Measurements from ENCODE around the gene GRM7. TPM values are rescaled to one million over a fixed set of nuclear protein-coding genes. Genes with fewer than 3 reads are reported as not detected.

GRM7 gene
- total RNA-seq, 1 experiment from 2014 or later: not detected

DNA sequence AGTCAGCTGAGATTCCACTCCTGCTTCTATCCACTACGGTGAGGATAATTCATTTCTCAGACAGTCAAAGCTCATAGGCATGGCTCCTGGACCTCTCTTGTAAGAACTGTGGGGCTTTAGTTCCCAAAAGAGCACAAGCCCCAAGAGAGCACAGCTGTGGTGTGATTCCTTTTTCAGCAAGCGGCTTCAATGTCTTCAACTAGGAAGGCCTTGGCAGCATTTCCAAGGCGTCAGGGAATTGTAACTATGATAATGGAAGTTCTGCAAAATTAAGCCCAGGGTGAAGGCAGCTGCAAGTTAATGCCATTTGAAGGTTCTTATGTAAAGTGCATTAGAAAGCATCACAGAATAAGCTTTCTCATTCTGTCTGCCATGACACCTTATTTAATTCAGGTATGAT is 657.1 kb downstream of the GRM7 start (continued):
- TF ChIP-seq, protein P1, sequence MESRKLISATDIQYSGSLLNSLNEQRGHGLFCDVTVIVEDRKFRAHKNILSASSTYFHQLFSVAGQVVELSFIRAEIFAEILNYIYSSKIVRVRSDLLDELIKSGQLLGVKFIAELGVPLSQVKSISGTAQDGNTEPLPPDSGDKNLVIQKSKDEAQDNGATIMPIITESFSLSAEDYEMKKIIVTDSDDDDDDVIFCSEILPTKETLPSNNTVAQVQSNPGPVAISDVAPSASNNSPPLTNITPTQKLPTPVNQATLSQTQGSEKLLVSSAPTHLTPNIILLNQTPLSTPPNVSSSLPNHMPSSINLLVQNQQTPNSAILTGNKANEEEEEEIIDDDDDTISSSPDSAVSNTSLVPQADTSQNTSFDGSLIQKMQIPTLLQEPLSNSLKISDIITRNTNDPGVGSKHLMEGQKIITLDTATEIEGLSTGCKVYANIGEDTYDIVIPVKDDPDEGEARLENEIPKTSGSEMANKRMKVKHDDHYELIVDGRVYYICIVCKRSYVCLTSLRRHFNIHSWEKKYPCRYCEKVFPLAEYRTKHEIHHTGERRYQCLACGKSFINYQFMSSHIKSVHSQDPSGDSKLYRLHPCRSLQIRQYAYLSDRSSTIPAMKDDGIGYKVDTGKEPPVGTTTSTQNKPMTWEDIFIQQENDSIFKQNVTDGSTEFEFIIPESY (IDR thresholded peaks at IDR 0.05; ENCODE audit: extremely low read depth, insufficient replicate concordance, low read length): no peak
- TF ChIP-seq, protein P2, sequence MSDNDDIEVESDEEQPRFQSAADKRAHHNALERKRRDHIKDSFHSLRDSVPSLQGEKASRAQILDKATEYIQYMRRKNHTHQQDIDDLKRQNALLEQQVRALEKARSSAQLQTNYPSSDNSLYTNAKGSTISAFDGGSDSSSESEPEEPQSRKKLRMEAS (IDR thresholded peaks at IDR 0.05): no peak
- TF ChIP-seq RAD21 (IDR thresholded peaks at IDR 0.05; ENCODE audit: low read depth) (no peak), SP1 (IDR thresholded peaks at IDR 0.05; ENCODE audit: low read depth) (no peak), FOSL1 (IDR thresholded peaks at IDR 0.05; ENCODE audit: low read depth) (no peak)

DNA sequence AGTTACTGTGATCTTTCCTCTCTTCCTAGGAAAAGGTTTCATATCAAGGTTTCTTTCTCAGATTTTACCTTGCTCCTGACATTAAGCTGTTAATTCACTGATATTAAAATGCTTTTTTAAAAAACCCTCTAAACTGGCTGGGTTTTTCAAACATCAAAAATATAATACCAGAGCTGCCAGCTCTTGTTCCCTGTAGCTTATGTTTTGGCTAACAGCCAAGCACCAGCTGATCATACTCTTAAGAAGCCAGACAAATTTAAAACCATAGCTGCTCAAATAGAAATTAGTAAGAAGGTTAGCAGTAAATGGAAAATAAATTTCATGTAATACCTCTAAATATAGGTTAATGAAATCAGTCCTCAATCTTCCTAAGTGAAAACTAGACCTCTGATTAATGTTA is 657.5 kb downstream of the GRM7 start:
- DNase-seq (ENCODE audit: low read depth, low spot score) (no peak), ATAC-seq (no peak)
- POLR2A ChIA-PET: no interaction called here
- H3K27ac ChIP-seq (ENCODE audit: low read depth, low read length): no peak overlapping the region
- no peaks in the 10 kb centered on the region for H3K9me2 ChIP-seq (ENCODE audit: insufficient read depth)
- CTCF ChIA-PET: no interaction called here
- no peak overlapping the region for H2AFZ ChIP-seq (ENCODE audit: low read depth, low read length, poor library complexity, severe bottlenecking)
- H3K9me3 ChIP-seq (ENCODE audit: control insufficient read depth in 1 of 2, insufficient read depth in 1 of 2, low read depth in 1 of 2, low read length in 2 of 2): no peaks in the 10 kb centered on the region
- no peaks in the 10 kb centered on the region for H3K4me1 ChIP-seq (ENCODE audit: control insufficient read depth in 1 of 2, insufficient read depth in 2 of 2, low read length in 2 of 2)
- H3K4me2 ChIP-seq (ENCODE audit: low read length): no peak overlapping the region
- H3K4me3 ChIP-seq (replicated peaks in 1 of 2; ENCODE audit: low read depth in 1 of 2, low read length in 2 of 2): no peak overlapping the region
- RAD21 ChIA-PET (ENCODE audit: low non-redundant PET in 1 of 2, low total read pairs in 2 of 2, uncharacterized antibody in 2 of 2, unreplicated experiment in 2 of 2): no interaction called here
- TF ChIP-seq FOSL1 (IDR thresholded peaks at IDR 0.05; ENCODE audit: low read depth) (no peak), EZH2 (IDR thresholded peaks at IDR 0.05) (no peak), YY1 (IDR thresholded peaks at IDR 0.05; ENCODE audit: extremely low read depth, insufficient replicate concordance, low read depth, low read length) (no peak), ELF1 (IDR thresholded peaks at IDR 0.05; ENCODE audit: borderline replicate concordance, low read depth) (no peak)
- intact Hi-C loops (cut with micrococcal nuclease): no loop called here
- no peaks in the 10 kb centered on the region for H4K20me1 ChIP-seq (ENCODE audit: insufficient read depth)
- BruUV-seq (replicated peaks): no TSS peak
- H3K9ac ChIP-seq (ENCODE audit: low read length): no peak overlapping the region
- H3K36me3 ChIP-seq (ENCODE audit: control insufficient read depth in 1 of 2, insufficient read depth in 2 of 2, low read length in 2 of 2): no peaks in the 10 kb centered on the region
- H3K27me3 ChIP-seq (ENCODE audit: insufficient read depth, low read length): no peaks in the 10 kb centered on the region
- no peaks in the 10 kb centered on the region for H3K79me2 ChIP-seq (ENCODE audit: insufficient read depth, low read length)
